Measurements from ENCODE around the gene POLK.

GRCh38 chr5:75534734-75535133, 23.0 kb downstream of the POLK start:
- TF ChIP-seq CTCF (IDR thresholded peaks at IDR 0.05; ENCODE audit: extremely low read depth in 1 of 2, insufficient read depth in 1 of 2, low read depth in 1 of 2, low read length in 2 of 2) = no peak
- no peak for TF ChIP-seq POLR2A (IDR thresholded peaks at IDR 0.05; ENCODE audit: low read depth, low read length)
- no peak for TF ChIP-seq POLR2AphosphoS5 (IDR thresholded peaks at IDR 0.05; ENCODE audit: insufficient read depth, low read depth, low read length)
- TF ChIP-seq EZH2 (IDR thresholded peaks at IDR 0.05; ENCODE audit: borderline replicate concordance, low read depth, low read length, severe bottlenecking) = no peak
- TF ChIP-seq JUN (IDR thresholded peaks at IDR 0.05; ENCODE audit: borderline replicate concordance, insufficient read depth, insufficient read length, low read depth) = no peak
- TF ChIP-seq MAX (IDR thresholded peaks at IDR 0.05; ENCODE audit: insufficient read depth, insufficient read length) = no peak
- no peak for TF ChIP-seq FOS (IDR thresholded peaks at IDR 0.05; ENCODE audit: borderline replicate concordance, insufficient read depth, low read length)
- no peak for TF ChIP-seq MYC (IDR thresholded peaks at IDR 0.05; ENCODE audit: low read depth, low read length)
- TF ChIP-seq GATA2 (IDR thresholded peaks at IDR 0.05; ENCODE audit: insufficient read depth, insufficient read length, low read depth, low read length) = no peak

Data from endothelial cell of umbilical vein (primary cell).